HEK293T (cell line): Measurements from ENCODE around the gene SLC31A1.

ENCODE experiments used
- CTCF ChIA-PET: fragments of 350-600 bp; formaldehyde crosslinking; extraction: SDS; loops from one replicate; lab custom pipeline; 2021; ENCODE audit warnings: antibody characterized with exemption, inconsistent platforms; lab: Yijun Ruan, JAX
- POLR2A ChIA-PET: fragments of 350-600 bp; formaldehyde crosslinking; extraction: SDS; loops from one replicate; lab custom pipeline; 2020; ENCODE audit warnings: antibody characterized with exemption, inconsistent platforms; lab: Yijun Ruan, JAX
- DNase-seq: peaks from one replicate; pipeline ENCODE4 v3.0.0; 2012; ENCODE audit warnings: mixed read lengths; ENCODE audit errors: extremely low spot score
- ARNT ChIP-seq: fragments of 450-650 bp; IDR thresholded peaks from 2 replicates; pipeline ENCODE4 v1.6.1; 2017; ENCODE audit warnings: mild to moderate bottlenecking
- BHLHE40 ChIP-seq: fragments of 450-650 bp; IDR thresholded peaks from 2 replicates; pipeline ENCODE4 v1.6.1; 2016; ENCODE audit warnings: mild to moderate bottlenecking, moderate library complexity, borderline replicate concordance
- CTBP1 ChIP-seq: fragments of 450-650 bp; IDR thresholded peaks from 2 replicates; pipeline ENCODE4 v1.6.1; 2016; ENCODE audit warnings: borderline replicate concordance
- ELF4 ChIP-seq: fragments of 450-650 bp; IDR thresholded peaks from 2 replicates; pipeline ENCODE4 v1.6.1; 2017; ENCODE audit warnings: antibody characterized with exemption
- FOXA1 ChIP-seq: fragments of 450-650 bp; IDR thresholded peaks from 2 replicates; pipeline ENCODE4 v1.6.1; 2016; ENCODE audit warnings: mild to moderate bottlenecking
- FOXK2 ChIP-seq: fragments of 450-650 bp; IDR thresholded peaks from 2 replicates; pipeline ENCODE4 v1.6.1; 2016; ENCODE audit warnings: mild to moderate bottlenecking
- FOXM1 ChIP-seq: fragments of 450-650 bp; IDR thresholded peaks from 2 replicates; pipeline ENCODE4 v1.6.1; 2017; ENCODE audit warnings: mild to moderate bottlenecking, borderline replicate concordance
- HDGF ChIP-seq: fragments of 450-650 bp; IDR thresholded peaks from 2 replicates; pipeline ENCODE4 v1.6.1; 2017; ENCODE audit warnings: antibody characterized with exemption, borderline replicate concordance
- L3MBTL2 ChIP-seq: fragments of 450-650 bp; conservative IDR thresholded peaks from 2 replicates; pipeline ENCODE4 v1.6.1; 2016; ENCODE audit warnings: mild to moderate bottlenecking
- LEF1 ChIP-seq: fragments of 450-650 bp; IDR thresholded peaks from 2 replicates; pipeline ENCODE4 v1.6.1; 2017; ENCODE audit warnings: mild to moderate bottlenecking, borderline replicate concordance
- NFRKB ChIP-seq: fragments of 450-650 bp; IDR thresholded peaks from 2 replicates; pipeline ENCODE4 v1.6.1; 2016; ENCODE audit warnings: mild to moderate bottlenecking, moderate library complexity
- SP1 ChIP-seq: fragments of 450-650 bp; IDR thresholded peaks from 2 replicates; pipeline ENCODE4 v1.6.1; 2017
- SUZ12 ChIP-seq: fragments of 450-650 bp; IDR thresholded peaks from 2 replicates; pipeline ENCODE4 v1.6.1; 2016; ENCODE audit warnings: mild to moderate bottlenecking
- TARDBP ChIP-seq: fragments of 450-650 bp; IDR thresholded peaks from 2 replicates; pipeline ENCODE4 v1.6.1; 2016
- ZNF384 ChIP-seq: fragments of 450-650 bp; IDR thresholded peaks from 2 replicates; pipeline ENCODE4 v1.6.1; 2016
- TF ChIP-seq, protein P1 (sequence below): fragments of 450-650 bp; IDR thresholded peaks from 2 replicates; pipeline ENCODE4 v1.6.1; 2016

Gene SLC31A1

DNA sequence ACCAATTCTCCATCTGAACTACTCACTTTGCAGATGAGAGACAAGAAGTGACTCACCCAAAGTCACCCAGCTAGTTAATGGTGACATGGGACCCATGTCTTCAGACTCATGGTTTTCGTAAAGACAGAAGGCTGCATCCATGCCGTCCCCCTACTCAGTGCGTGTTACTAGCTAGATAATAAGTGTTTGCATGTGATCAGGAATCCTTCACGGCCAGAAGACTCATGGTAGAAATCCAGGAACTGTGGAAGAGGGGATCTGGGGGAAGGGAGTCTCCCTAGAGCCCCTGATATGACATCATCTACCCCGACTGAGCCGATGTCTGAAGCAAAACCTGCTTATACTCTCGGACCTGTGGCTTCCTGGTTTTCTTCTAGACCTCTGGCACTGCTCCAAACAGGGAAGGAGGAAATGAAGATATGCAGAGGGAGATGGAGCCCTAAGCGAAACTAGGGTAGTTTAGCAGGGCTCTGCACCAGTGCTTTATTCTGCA is 78.5 kb downstream of the SLC31A1 start:
- DNase-seq = no peak
- POLR2A ChIA-PET = interaction anchor here (1.0 to 1.1 kb wide), 2 partner anchors 25 to 40 kb away, joined by 4 to 6 read pairs; partner anchors contain the start of genes CDC26 and WDR31
- TF ChIP-seq LEF1 = no peak
- no peak for TF ChIP-seq ZNF384
- no peak for TF ChIP-seq BHLHE40
- TF ChIP-seq, protein P1, sequence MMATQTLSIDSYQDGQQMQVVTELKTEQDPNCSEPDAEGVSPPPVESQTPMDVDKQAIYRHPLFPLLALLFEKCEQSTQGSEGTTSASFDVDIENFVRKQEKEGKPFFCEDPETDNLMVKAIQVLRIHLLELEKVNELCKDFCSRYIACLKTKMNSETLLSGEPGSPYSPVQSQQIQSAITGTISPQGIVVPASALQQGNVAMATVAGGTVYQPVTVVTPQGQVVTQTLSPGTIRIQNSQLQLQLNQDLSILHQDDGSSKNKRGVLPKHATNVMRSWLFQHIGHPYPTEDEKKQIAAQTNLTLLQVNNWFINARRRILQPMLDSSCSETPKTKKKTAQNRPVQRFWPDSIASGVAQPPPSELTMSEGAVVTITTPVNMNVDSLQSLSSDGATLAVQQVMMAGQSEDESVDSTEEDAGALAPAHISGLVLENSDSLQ = no peak
- TF ChIP-seq SP1 = no peak
- TF ChIP-seq ELF4 = no peak
- no peak for TF ChIP-seq SUZ12
- TF ChIP-seq CTBP1 = no peak
- no peak for TF ChIP-seq FOXK2
- CTCF ChIA-PET = interaction anchor here (1.0 kb wide), 1 partner anchor 26 kb away, joined by 3 read pairs; no protein-coding TSS in a partner anchor

DNA sequence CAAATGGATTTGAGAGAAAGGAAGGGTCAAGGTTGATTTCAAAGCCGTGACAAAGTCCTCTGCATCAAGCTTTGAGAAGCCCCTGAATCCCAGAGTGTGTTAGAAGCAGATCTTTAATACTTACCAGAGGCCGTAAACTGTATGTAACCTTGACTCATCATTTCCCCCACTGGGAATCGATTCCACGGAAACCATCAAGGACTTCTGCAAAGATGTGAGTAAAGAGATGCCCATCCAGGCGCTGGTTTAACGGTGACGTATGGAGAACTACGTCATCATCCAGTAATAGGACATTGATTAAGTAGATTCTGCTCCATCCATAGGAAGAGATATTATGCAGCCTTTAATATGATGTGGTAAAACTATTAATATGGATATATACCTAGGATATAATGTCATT is 80.2 kb downstream of the SLC31A1 start:
- ChIA-PET POLR2A (no interaction called here), CTCF (no interaction called here)
- TF ChIP-seq ELF4 (no peak), SP1 (no peak), FOXA1 (no peak), FOXM1 (no peak), FOXK2 (no peak), HDGF (no peak)
- DNase-seq = no peak

GRCh38 chr9:113302792-113303418 is 81.6 kb downstream of the SLC31A1 start, which contains the start of gene RNF183:
RNF183 (minus strand) TSS chr9:113303376; CDS start chr9:113298184, 5,192 bp downstream.
- TF ChIP-seq TARDBP (no peak), SUZ12 (no peak), BHLHE40 (no peak), LEF1 (no peak), FOXA1 (no peak), ZNF384 (no peak), ELF4 (no peak), FOXK2 (no peak)
- ChIA-PET POLR2A (no interaction called here), CTCF (no interaction called here)
- DNase-seq = no peak

GRCh38 chr9:113306566-113306965 is 85.2 kb downstream of the SLC31A1 start:
- TF ChIP-seq SP1 (no peak), TARDBP (no peak), ZNF384 (no peak), SUZ12 (no peak), FOXM1 (no peak), ARNT (no peak), ELF4 (no peak)
- TF ChIP-seq, protein P1 = no peak
- ChIA-PET CTCF (no interaction called here), POLR2A (no interaction called here)
- DNase-seq = no peak

DNA sequence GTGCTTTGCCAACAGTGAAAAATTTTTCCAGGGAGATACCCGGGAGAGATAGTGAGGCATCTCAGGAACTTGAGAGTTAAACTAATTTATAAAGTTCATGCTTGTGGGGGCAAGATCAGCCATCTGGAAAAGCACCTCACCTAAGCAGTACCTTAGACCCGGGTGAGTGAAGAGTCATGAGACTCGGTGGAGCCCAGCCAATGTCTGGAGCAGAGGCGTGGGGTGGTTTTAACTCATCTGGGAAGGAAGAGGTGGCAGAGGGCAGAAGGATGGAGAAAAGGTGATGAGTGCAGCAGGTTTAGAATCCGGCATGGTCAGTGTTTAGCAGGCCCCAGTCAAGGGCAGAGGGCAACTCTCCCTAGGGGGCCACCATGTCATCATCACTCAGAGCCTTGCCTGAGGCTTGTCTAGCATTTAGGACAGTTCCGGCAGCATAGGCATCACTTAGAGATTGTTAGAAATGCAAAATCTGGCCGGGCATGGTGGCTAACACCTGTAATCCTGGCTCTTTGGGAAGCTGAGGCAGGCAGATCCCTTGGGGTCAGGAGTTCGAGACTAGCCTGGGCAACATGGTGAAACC is 86.1 kb downstream of the SLC31A1 start:
- ChIA-PET CTCF (no interaction called here), POLR2A (interaction anchor here (1.3 kb wide), 1 partner anchor 102 kb away, joined by 5 read pairs; the partner anchor contains the start of genes C9orf43 and POLE3)
- DNase-seq = no peak
- TF ChIP-seq ZNF384 (no peak), CTBP1 (no peak), ELF4 (no peak), FOXK2 (no peak), LEF1 (no peak), BHLHE40 (no peak), NFRKB (no peak), TARDBP (no peak), FOXA1 (no peak), L3MBTL2 (no peak), SP1 (no peak), SUZ12 (no peak), ARNT (no peak), FOXM1 (no peak), HDGF (no peak)
- TF ChIP-seq, protein P1 = no peak

GRCh38 chr9:113309204-113309813 is 88.0 kb downstream of the SLC31A1 start:
- POLR2A ChIA-PET = no interaction called here
- CTCF ChIA-PET = interaction anchor here (1.8 kb wide), 1 partner anchor 9 kb away, joined by 3 read pairs; no protein-coding TSS in a partner anchor
- DNase-seq = peak; percentile 41
- TF ChIP-seq SUZ12 = no peak
